Midbrain (tissue), 1 donor: ENCODE data around the gene ESRRA.

Experiments
- DNase-seq: peaks from one replicate; lab custom pipeline; 2025; lab: John Stamatoyannopoulos, UW

The ESRRA gene

GRCh38 chr11:64275031-64275800 lies 30.1 kb upstream of the ESRRA start:
- no peak for DNase-seq

- DNase-seq, result no peak
These were observed 29.5 kb upstream of the ESRRA start for GRCh38 chr11:64275841-64276240.

GRCh38 chr11:64276653-64277431 lies 28.5 kb upstream of the ESRRA start:
- no peak for DNase-seq

- no peak for DNase-seq
These were observed 26.6 kb upstream of the ESRRA start for GRCh38 chr11:64278576-64279190.

- DNase-seq, result no peak
These were observed 23.2 kb upstream of the ESRRA start for GRCh38 chr11:64281957-64282770.

GRCh38 chr11:64283092-64283491 lies 22.2 kb upstream of the ESRRA start:
- no peak for DNase-seq

GRCh38 chr11:64284048-64284961 lies 21.0 kb upstream of the ESRRA start, which contains the start of gene BAD:
Gene BAD (minus strand): TSS chr11:64284665. CDS start chr11:64284368, 297 bp downstream.
- peak; percentile 97 for DNase-seq

GRCh38 chr11:64284962-64285884 lies 20.1 kb upstream of the ESRRA start, which contains the start of gene GPR137:
Gene GPR137 (plus strand): TSS chr11:64285848. CDS start chr11:64286525, 677 bp downstream.
- DNase-seq, result peak; percentile 93

- DNase-seq, result no peak
These were observed 19.2 kb upstream of the ESRRA start for GRCh38 chr11:64285885-64286800.

GRCh38 chr11:64286801-64287159 lies 18.5 kb upstream of the ESRRA start:
- DNase-seq, result no peak

GRCh38 chr11:64287676-64288352 lies 17.5 kb upstream of the ESRRA start:
- DNase-seq, result no peak

GRCh38 chr11:64288353-64288750 lies 17.0 kb upstream of the ESRRA start:
- no peak for DNase-seq

GRCh38 chr11:64289002-64289564 lies 16.2 kb upstream of the ESRRA start:
- no peak for DNase-seq

- DNase-seq, result no peak
These were observed 14.7 kb upstream of the ESRRA start for GRCh38 chr11:64290352-64291261.

- no peak for DNase-seq
These were observed 14.0 kb upstream of the ESRRA start, which contains the start of gene KCNK4 for GRCh38 chr11:64291262-64291751. Gene KCNK4 (plus strand): TSS chr11:64291302. CDS start chr11:64293019, 1,717 bp downstream.

GRCh38 chr11:64291752-64292459 lies 13.4 kb upstream of the ESRRA start:
- no peak for DNase-seq
